DOHH2 (cell line): ENCODE data around the gene CACNA1D.

Experiments
- H3F3A ChIP-seq: fragments of 200-600 bp; sonication (generic), shearing (Covaris generic); 2 replicates; pipeline ENCODE4 v1.6.0; 2016; ENCODE audit warnings: antibody characterized with exemption, mild to moderate bottlenecking; ENCODE audit not compliant: control insufficient read depth, insufficient read depth
- H3K27ac ChIP-seq: fragments of 200-600 bp; sonication (generic); 2 replicates; pipeline ENCODE4 v1.5.1; 2014; ENCODE audit warnings: low read depth, mild to moderate bottlenecking, low read length, moderate library complexity
- H3K27me3 ChIP-seq: fragments of 200-600 bp; sonication (generic); 2 replicates; pipeline ENCODE4 v1.6.1; 2014; ENCODE audit warnings: mild to moderate bottlenecking, low read length, mixed read lengths; ENCODE audit not compliant: control insufficient read depth
- H3K36me3 ChIP-seq: fragments of 200-600 bp; sonication (generic); 2 replicates; pipeline ENCODE4 v1.6.1; 2014; ENCODE audit warnings: mild to moderate bottlenecking, low read length, moderate library complexity, mixed read lengths; ENCODE audit not compliant: control insufficient read depth
- H3K4me1 ChIP-seq: fragments of 200-600 bp; sonication (generic); 2 replicates; pipeline ENCODE4 v1.6.1; 2014; ENCODE audit warnings: mild to moderate bottlenecking, low read length, mixed read lengths; ENCODE audit not compliant: control insufficient read depth
- H3K4me2 ChIP-seq: fragments of 200-600 bp; sonication (generic); 2 replicates; pipeline ENCODE4 v1.6.0; 2014; ENCODE audit warnings: mild to moderate bottlenecking, low read length, moderate library complexity
- H3K4me3 ChIP-seq: fragments of 200-600 bp; sonication (generic); 2 replicates; pipeline ENCODE4 v1.5.1; 2014; ENCODE audit warnings: mild to moderate bottlenecking, low read length, mixed read lengths
- H3K79me2 ChIP-seq: fragments of 200-600 bp; sonication (generic); 2 replicates; pipeline ENCODE4 v1.6.1; 2014; ENCODE audit warnings: mild to moderate bottlenecking, low read length, mixed read lengths; ENCODE audit not compliant: control insufficient read depth
- H3K9me2 ChIP-seq: fragments of 200-600 bp; sonication (generic); replicated peaks from 2 replicates; pipeline ENCODE4 v1.6.1; 2014; ENCODE audit warnings: mild to moderate bottlenecking, low read length, mixed read lengths; ENCODE audit not compliant: control insufficient read depth
- H3K9me3 ChIP-seq: fragments of 200-600 bp; sonication (generic); 2 replicates; pipeline ENCODE4 v1.6.1; 2014; ENCODE audit warnings: antibody characterized with exemption, low read length, mixed read lengths; ENCODE audit not compliant: control insufficient read depth, insufficient read depth
- H4K20me1 ChIP-seq: fragments of 200-600 bp; sonication (generic); 2 replicates; pipeline ENCODE4 v1.6.0; 2014; ENCODE audit warnings: low read depth, mild to moderate bottlenecking, antibody characterized with exemption, low read length, moderate library complexity; ENCODE audit not compliant: control insufficient read depth, insufficient read depth
- CTCF ChIP-seq: fragments of 200-600 bp; sonication (generic); IDR thresholded peaks from one replicate; pipeline ENCODE4 v1.5.1; 2014; ENCODE audit warnings: antibody characterized with exemption, mild to moderate bottlenecking, low read depth, low read length; ENCODE audit not compliant: poor library complexity, severe bottlenecking
- EZH2phosphoT487 ChIP-seq: fragments of 200-600 bp; sonication (generic); IDR thresholded peaks from 2 replicates; pipeline ENCODE4 v1.6.1; 2017; ENCODE audit warnings: borderline replicate concordance, mild to moderate bottlenecking, antibody characterized with exemption, low read length, moderate library complexity, mixed read lengths

CACNA1D gene

GRCh38 chr3:53493963-53494791, at the start of gene CACNA1D:
CACNA1D (plus strand) TSS chr3:53494611; CDS start chr3:53495167, 556 bp downstream.
- H4K20me1 ChIP-seq, result no peaks in the 10 kb centered on the region
- H3K27ac ChIP-seq, result no peak within 1 kb of the TSS
- no peaks in the 10 kb centered on the region for H3K4me1 ChIP-seq
- H3K27me3 ChIP-seq, result peaks cover 43% of the 10 kb centered on the region
- no peaks in the 10 kb centered on the region for H3K36me3 ChIP-seq
- no peaks in the 10 kb centered on the region for H3K79me2 ChIP-seq
- TF ChIP-seq EZH2phosphoT487, result no peak
- no peak for TF ChIP-seq CTCF
- H3K4me3 ChIP-seq, result no peak within 1 kb of the TSS
- H3K4me2 ChIP-seq, result no peak within 1 kb of the TSS
- no peaks in the 10 kb centered on the region for H3F3A ChIP-seq
- no peaks in the 10 kb centered on the region for H3K9me2 ChIP-seq
- no peaks in the 10 kb centered on the region for H3K9me3 ChIP-seq

GRCh38 chr3:53457068-53457467, 37.3 kb upstream of the CACNA1D start:
- H3F3A ChIP-seq, result no peaks in the 10 kb centered on the region
- no peaks in the 10 kb centered on the region for H3K4me1 ChIP-seq
- no peaks in the 10 kb centered on the region for H3K9me3 ChIP-seq
- H3K9me2 ChIP-seq, result no peaks in the 10 kb centered on the region
- no peaks in the 10 kb centered on the region for H3K36me3 ChIP-seq
- no peaks in the 10 kb centered on the region for H3K79me2 ChIP-seq
- no peaks in the 10 kb centered on the region for H4K20me1 ChIP-seq
- H3K4me2 ChIP-seq, result no peak overlapping the region
- no peak overlapping the region for H3K27ac ChIP-seq
- TF ChIP-seq CTCF, result no peak
- TF ChIP-seq EZH2phosphoT487, result no peak
- H3K27me3 ChIP-seq, result peaks cover 8% of the 10 kb centered on the region
- no peak overlapping the region for H3K4me3 ChIP-seq

- H3K4me3 ChIP-seq, result no peak overlapping the region
- no peaks in the 10 kb centered on the region for H4K20me1 ChIP-seq
- H3K4me1 ChIP-seq, result no peaks in the 10 kb centered on the region
- H3K36me3 ChIP-seq, result no peaks in the 10 kb centered on the region
- no peak for TF ChIP-seq EZH2phosphoT487
- TF ChIP-seq CTCF, result no peak
- no peaks in the 10 kb centered on the region for H3K9me2 ChIP-seq
- H3K9me3 ChIP-seq, result no peaks in the 10 kb centered on the region
- no peaks in the 10 kb centered on the region for H3F3A ChIP-seq
- H3K27me3 ChIP-seq, result peaks cover 6% of the 10 kb centered on the region; the same call in 1 of the 2 replicates
- no peak overlapping the region for H3K4me2 ChIP-seq
- H3K79me2 ChIP-seq, result no peaks in the 10 kb centered on the region
- no peak overlapping the region for H3K27ac ChIP-seq
These were observed 34.1 kb upstream of the CACNA1D start for GRCh38 chr3:53460326-53460725.
